IPS-18a (cell line): ENCODE data around the gene TLK1.

Experiments used
- H3K27ac ChIP-seq: one replicate; pipeline ENCODE4 v1.5.1; 2013; ENCODE audit warnings: low read length
- H3K27me3 ChIP-seq: one replicate; pipeline ENCODE4 v1.6.1; 2013; ENCODE audit warnings: mild to moderate bottlenecking, low read length; ENCODE audit not compliant: control insufficient read depth, insufficient read depth
- H3K36me3 ChIP-seq: one replicate; pipeline ENCODE4 v1.6.1; 2013; ENCODE audit warnings: low read depth, low read length; ENCODE audit not compliant: control insufficient read depth
- H3K4me1 ChIP-seq: one replicate; pipeline ENCODE4 v1.6.1; 2013; ENCODE audit warnings: low read depth, low read length; ENCODE audit not compliant: control insufficient read depth
- H3K4me3 ChIP-seq: one replicate; pipeline ENCODE4 v1.5.1; 2013; ENCODE audit warnings: low read length
- H3K9ac ChIP-seq: one replicate; pipeline ENCODE4 v1.6.1; 2013; ENCODE audit warnings: mild to moderate bottlenecking, low read length, moderate library complexity
- H3K9me3 ChIP-seq: one replicate; pipeline ENCODE4 v1.6.1; 2013; ENCODE audit warnings: low read depth, low read length; ENCODE audit not compliant: control insufficient read depth

Gene TLK1

GRCh38 chr2:171185941-171186340 is 25.2 kb upstream of the TLK1 start:
- Histone ChIP-seq H3K9me3 (no peaks in the 10 kb centered on the region), H3K27me3 (no peaks in the 10 kb centered on the region), H3K9ac (no peak overlapping the region), H3K4me1 (peaks cover 10% of the 10 kb centered on the region), H3K36me3 (no peaks in the 10 kb centered on the region), H3K27ac (no peak overlapping the region), H3K4me3 (no peak overlapping the region)

- Histone ChIP-seq H3K4me3 (no peak overlapping the region), H3K9me3 (no peaks in the 10 kb centered on the region), H3K4me1 (peaks cover 10% of the 10 kb centered on the region), H3K9ac (no peak overlapping the region), H3K27ac (no peak overlapping the region), H3K36me3 (no peaks in the 10 kb centered on the region), H3K27me3 (no peaks in the 10 kb centered on the region)
Observed at GRCh38 chr2:171185165-171185818, 24.6 kb upstream of the TLK1 start.

GRCh38 chr2:171181064-171182049 is 20.7 kb upstream of the TLK1 start:
- no peak overlapping the region for H3K9ac ChIP-seq
- peaks cover 10% of the 10 kb centered on the region for H3K4me1 ChIP-seq
- no peak overlapping the region for H3K4me3 ChIP-seq
- no peaks in the 10 kb centered on the region for H3K27me3 ChIP-seq
- no peaks in the 10 kb centered on the region for H3K36me3 ChIP-seq
- H3K9me3 ChIP-seq = no peaks in the 10 kb centered on the region
- no peak overlapping the region for H3K27ac ChIP-seq

- Histone ChIP-seq H3K27me3 (no peaks in the 10 kb centered on the region), H3K9ac (no peak overlapping the region), H3K27ac (no peak overlapping the region), H3K4me1 (peaks cover 10% of the 10 kb centered on the region), H3K36me3 (no peaks in the 10 kb centered on the region), H3K9me3 (no peaks in the 10 kb centered on the region), H3K4me3 (no peak overlapping the region)
Observed at GRCh38 chr2:171180229-171180930, 19.7 kb upstream of the TLK1 start.

GRCh38 chr2:171178993-171179392 is 18.3 kb upstream of the TLK1 start:
- Histone ChIP-seq H3K36me3 (no peaks in the 10 kb centered on the region), H3K9me3 (no peaks in the 10 kb centered on the region), H3K27me3 (no peaks in the 10 kb centered on the region), H3K27ac (no peak overlapping the region), H3K4me3 (no peak overlapping the region), H3K4me1 (peaks cover 10% of the 10 kb centered on the region), H3K9ac (no peak overlapping the region)

- no peak overlapping the region for H3K9ac ChIP-seq
- H3K27me3 ChIP-seq = no peaks in the 10 kb centered on the region
- H3K4me3 ChIP-seq = no peak overlapping the region
- no peak overlapping the region for H3K27ac ChIP-seq
- H3K9me3 ChIP-seq = no peaks in the 10 kb centered on the region
- peaks cover 4% of the 10 kb centered on the region for H3K4me1 ChIP-seq
- no peaks in the 10 kb centered on the region for H3K36me3 ChIP-seq
Observed at GRCh38 chr2:171176516-171176915, 15.8 kb upstream of the TLK1 start.

GRCh38 chr2:171174075-171174474 is 13.4 kb upstream of the TLK1 start:
- H3K27ac ChIP-seq = no peak overlapping the region
- no peaks in the 10 kb centered on the region for H3K4me1 ChIP-seq
- no peaks in the 10 kb centered on the region for H3K9me3 ChIP-seq
- H3K9ac ChIP-seq = no peak overlapping the region
- no peak overlapping the region for H3K4me3 ChIP-seq
- H3K36me3 ChIP-seq = no peaks in the 10 kb centered on the region
- no peaks in the 10 kb centered on the region for H3K27me3 ChIP-seq

GRCh38 chr2:171173087-171173486 is 12.4 kb upstream of the TLK1 start:
- no peaks in the 10 kb centered on the region for H3K27me3 ChIP-seq
- H3K36me3 ChIP-seq = no peaks in the 10 kb centered on the region
- H3K4me3 ChIP-seq = no peak overlapping the region
- no peaks in the 10 kb centered on the region for H3K4me1 ChIP-seq
- no peaks in the 10 kb centered on the region for H3K9me3 ChIP-seq
- no peak overlapping the region for H3K27ac ChIP-seq
- no peak overlapping the region for H3K9ac ChIP-seq

GRCh38 chr2:171171808-171172207 is 11.1 kb upstream of the TLK1 start:
- no peak overlapping the region for H3K4me3 ChIP-seq
- H3K36me3 ChIP-seq = no peaks in the 10 kb centered on the region
- H3K27ac ChIP-seq = no peak overlapping the region
- no peak overlapping the region for H3K9ac ChIP-seq
- no peaks in the 10 kb centered on the region for H3K9me3 ChIP-seq
- no peaks in the 10 kb centered on the region for H3K27me3 ChIP-seq
- no peaks in the 10 kb centered on the region for H3K4me1 ChIP-seq

- H3K9me3 ChIP-seq = no peaks in the 10 kb centered on the region
- H3K4me3 ChIP-seq = no peak overlapping the region
- H3K27me3 ChIP-seq = no peaks in the 10 kb centered on the region
- H3K27ac ChIP-seq = no peak overlapping the region
- no peak overlapping the region for H3K9ac ChIP-seq
- no peaks in the 10 kb centered on the region for H3K36me3 ChIP-seq
- no peaks in the 10 kb centered on the region for H3K4me1 ChIP-seq
Observed at GRCh38 chr2:171169839-171170238, 9.1 kb upstream of the TLK1 start.

- Histone ChIP-seq H3K27me3 (no peaks in the 10 kb centered on the region), H3K4me3 (no peak overlapping the region), H3K36me3 (no peaks in the 10 kb centered on the region), H3K4me1 (no peaks in the 10 kb centered on the region), H3K27ac (no peak overlapping the region), H3K9me3 (no peaks in the 10 kb centered on the region), H3K9ac (no peak overlapping the region)
Observed at GRCh38 chr2:171169333-171169732, 8.6 kb upstream of the TLK1 start.
